KOPT-K1 (cell line): ENCODE measurements around the gene MAB21L3.
"Not testable (repeated sequence)": the region's sequence is repeated elsewhere in the genome, so short reads cannot be mapped to it uniquely, and the experiment has no call there.

Experiments
- H3K27ac ChIP-seq: fragments of 200-600 bp; sonication (generic); 2 replicates; pipeline ENCODE4 v1.5.1; 2016; ENCODE audit warnings: antibody characterized with exemption, mild to moderate bottlenecking, low read depth, low read length; ENCODE audit not compliant: poor library complexity, severe bottlenecking
- H3K36me3 ChIP-seq: fragments of 200-600 bp; sonication (generic); 2 replicates; pipeline ENCODE4 v1.5.1; 2017; ENCODE audit warnings: antibody characterized with exemption, mild to moderate bottlenecking, low read length, moderate library complexity; ENCODE audit not compliant: insufficient read depth
- H3K9me3 ChIP-seq: fragments of 200-600 bp; sonication (generic); 2 replicates; pipeline ENCODE4 v1.5.1; 2017; ENCODE audit warnings: antibody characterized with exemption, low read length, mild to moderate bottlenecking; ENCODE audit not compliant: insufficient read depth, poor library complexity, severe bottlenecking

The MAB21L3 gene

GRCh38 chr1:116144151-116144550 lies 33.0 kb downstream of the MAB21L3 start:
- Histone ChIP-seq H3K9me3 (peaks cover 15% of the 10 kb centered on the region), H3K36me3 (no peaks in the 10 kb centered on the region), H3K27ac (no peak overlapping the region)

- H3K9me3 ChIP-seq = peaks cover 15% of the 10 kb centered on the region
- H3K27ac ChIP-seq, H3K36me3 ChIP-seq: not testable (repeated sequence)
These were observed 35.4 kb downstream of the MAB21L3 start for GRCh38 chr1:116146447-116147113.

GRCh38 chr1:116147114-116147510 lies 35.9 kb downstream of the MAB21L3 start:
- no peak overlapping the region for H3K27ac ChIP-seq
- H3K9me3 ChIP-seq = peaks cover 15% of the 10 kb centered on the region
- no peaks in the 10 kb centered on the region for H3K36me3 ChIP-seq

DNA sequence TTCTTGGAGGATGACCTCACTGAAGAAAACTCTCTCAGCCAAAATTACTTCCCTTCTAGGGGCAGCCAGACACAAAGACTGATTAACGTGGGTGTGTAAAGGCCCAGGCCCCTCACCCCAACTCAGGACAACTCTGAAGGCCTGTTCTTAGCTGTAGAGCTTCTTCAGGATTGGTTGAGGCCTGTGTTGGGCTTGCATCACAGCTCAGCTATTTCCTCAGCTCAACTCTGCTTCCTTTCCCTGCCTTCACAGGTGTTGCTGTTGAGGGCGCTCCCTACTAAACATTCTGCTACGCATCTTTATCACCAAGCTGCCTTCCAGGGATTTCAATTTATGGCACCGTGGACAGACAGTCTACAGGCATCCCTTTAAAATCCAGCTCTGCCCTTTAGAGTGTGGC lies 36.8 kb downstream of the MAB21L3 start:
- no peak overlapping the region for H3K27ac ChIP-seq
- H3K9me3 ChIP-seq = peaks cover 15% of the 10 kb centered on the region
- no peaks in the 10 kb centered on the region for H3K36me3 ChIP-seq

GRCh38 chr1:116148967-116149366 lies 37.8 kb downstream of the MAB21L3 start:
- Histone ChIP-seq H3K9me3 (peaks cover 11% of the 10 kb centered on the region), H3K27ac (no peak overlapping the region), H3K36me3 (no peaks in the 10 kb centered on the region)

DNA sequence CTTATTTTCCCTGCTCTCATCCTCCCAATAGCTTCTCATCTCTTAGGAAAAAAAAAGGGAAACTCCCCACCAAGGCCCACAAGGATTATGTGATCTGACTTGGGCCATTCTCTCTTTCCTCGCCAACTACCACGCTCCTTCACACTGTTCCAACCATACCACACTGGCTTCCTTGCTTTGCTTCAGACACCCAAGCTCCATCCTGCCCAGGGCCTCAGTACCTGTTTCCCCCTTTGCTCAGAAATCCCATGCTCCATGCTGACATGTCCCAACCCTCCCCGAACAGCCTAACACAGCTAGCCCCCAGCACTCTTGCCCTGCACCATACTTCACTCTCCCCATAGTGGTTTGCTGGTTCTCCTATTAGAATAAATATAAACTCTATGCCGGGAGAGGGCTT lies 39.2 kb downstream of the MAB21L3 start:
- no peaks in the 10 kb centered on the region for H3K9me3 ChIP-seq
- no peak overlapping the region for H3K27ac ChIP-seq
- H3K36me3 ChIP-seq = no peaks in the 10 kb centered on the region

DNA sequence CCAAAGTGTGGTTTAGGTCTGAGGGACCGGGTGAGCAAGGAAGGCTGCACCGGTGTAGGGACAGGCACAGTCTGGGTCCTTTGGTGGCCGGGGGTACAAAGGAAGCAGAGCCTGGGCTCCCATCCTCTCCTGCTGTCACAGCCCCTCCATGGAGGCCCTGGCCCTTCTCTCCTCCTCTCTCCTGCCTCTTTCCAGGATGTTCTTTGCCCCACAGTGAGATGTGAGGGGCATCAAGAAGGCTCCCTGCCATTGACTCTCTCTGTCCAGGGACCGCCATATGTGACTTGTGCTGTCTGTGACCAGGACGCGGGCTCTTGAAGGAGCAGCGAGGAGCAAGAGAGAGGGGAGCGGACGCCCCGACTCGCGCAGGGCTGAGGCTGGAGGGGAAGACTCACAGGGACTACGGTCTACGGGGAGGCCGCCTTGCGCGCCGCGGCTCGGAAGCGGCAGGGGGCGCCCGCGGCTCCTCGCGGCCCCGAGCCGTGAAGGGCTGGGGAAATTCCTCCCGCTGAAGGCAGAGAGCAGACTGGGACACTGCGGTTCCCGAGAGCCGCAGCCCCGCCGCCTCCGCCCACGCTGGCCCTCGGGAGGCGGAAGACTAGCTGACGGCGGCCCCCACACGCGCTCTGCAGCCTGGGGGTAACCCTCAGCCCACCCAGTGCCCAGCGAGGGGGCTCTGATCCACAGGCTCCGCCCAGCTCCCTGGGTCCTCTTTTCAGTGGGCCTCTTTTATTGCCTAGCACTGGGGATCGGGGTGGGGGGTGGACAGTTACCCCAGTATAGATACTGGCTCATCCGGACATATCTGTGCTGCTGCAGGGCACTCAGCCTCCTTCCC lies 40.8 kb downstream of the MAB21L3 start:
- no peaks in the 10 kb centered on the region for H3K36me3 ChIP-seq
- no peaks in the 10 kb centered on the region for H3K9me3 ChIP-seq
- H3K27ac ChIP-seq = peak overlapping the region; percentile 56

DNA sequence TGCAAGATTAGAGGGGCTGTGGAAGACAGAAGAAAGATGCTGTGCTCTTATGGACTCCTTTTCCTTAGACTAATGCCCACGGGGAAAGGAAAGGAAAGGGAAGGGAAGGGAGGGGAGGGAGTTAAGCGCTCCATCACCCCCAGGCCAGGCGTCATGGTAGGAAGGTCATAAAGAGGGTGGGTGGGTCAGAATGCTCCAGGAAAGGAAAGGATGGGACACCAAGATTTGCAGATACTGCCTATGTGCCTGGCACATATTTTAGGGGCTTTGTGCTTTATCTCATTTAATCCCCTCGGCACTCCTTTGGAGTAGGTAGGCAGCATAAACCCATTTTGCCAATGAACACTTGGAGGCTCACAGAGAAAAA lies 41.4 kb downstream of the MAB21L3 start:
- peak overlapping the region; percentile 56 for H3K27ac ChIP-seq
- H3K9me3 ChIP-seq = no peaks in the 10 kb centered on the region
- no peaks in the 10 kb centered on the region for H3K36me3 ChIP-seq

DNA sequence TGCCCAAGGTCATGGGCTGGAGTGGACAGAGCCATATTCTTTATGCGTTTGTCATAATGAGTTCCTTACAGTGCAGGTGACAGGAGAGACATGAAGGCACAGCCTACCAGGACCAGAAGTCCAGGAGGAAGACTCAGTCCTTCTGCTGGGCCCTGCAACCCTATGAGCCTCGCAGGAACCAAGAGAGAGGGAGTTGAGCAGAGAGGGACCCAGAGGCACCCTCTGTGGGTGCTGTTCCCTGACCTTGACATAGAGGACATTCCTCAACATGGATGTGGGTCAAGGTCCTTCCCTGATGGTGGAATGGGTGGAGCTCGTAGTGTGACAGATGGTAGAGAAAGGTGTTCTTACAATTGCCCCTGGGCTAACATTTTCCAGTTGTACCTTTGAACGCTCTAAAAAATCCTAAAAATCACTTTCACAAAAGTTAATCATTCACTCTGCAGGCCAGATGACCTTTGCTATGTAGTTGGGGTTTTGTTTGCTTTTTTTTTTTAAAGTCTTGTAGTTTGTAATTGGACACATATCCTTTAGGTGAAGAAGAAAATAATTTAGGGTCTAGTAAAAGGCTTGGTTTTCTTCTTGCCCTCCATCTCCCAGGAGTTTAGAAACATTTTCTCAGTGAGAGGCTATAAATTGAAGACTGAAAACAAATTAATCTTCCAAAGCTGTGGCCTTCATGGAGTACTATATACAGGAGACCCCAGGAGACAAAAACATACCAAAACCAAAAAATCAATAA lies 41.9 kb downstream of the MAB21L3 start:
- peaks cover 4% of the 10 kb centered on the region for H3K9me3 ChIP-seq
- no peak overlapping the region for H3K27ac ChIP-seq
- H3K36me3 ChIP-seq = no peaks in the 10 kb centered on the region

DNA sequence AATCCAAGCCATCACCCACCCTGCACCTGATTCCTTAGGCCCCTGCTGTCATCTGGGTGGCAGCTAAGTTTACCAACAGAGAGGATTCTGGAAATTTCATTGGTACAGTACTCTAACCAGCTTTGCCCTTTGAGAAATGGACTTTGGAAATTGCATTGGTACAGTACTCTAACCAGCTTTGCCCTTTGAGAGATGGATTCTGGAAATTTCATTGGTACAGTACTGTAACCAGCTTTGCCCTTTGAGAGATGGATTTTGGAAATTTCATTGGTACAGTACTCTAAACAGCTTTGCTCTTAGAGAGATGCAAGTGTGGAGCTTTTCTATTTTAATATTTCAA lies 42.5 kb downstream of the MAB21L3 start:
- Histone ChIP-seq H3K36me3 (no peaks in the 10 kb centered on the region), H3K9me3 (peaks cover 8% of the 10 kb centered on the region), H3K27ac (no peak overlapping the region)

DNA sequence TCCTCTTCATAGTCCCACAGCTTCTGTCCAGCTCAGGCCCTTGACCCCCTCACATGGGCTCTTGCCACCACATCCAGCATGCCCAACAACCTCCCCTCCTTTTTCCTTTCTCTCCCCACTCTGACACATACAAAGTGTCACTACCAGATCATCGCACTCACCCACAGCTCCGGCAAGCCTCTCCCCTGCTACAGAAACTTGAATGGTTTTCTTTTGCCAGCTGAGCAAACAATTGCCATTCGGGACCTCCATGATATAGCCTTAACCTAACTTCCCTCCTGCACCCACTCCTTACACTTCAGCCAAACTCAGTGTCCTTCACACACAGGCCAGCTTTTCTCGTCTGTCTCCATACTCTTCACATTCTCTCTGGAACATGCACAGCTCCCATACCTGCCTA lies 43.3 kb downstream of the MAB21L3 start:
- H3K27ac ChIP-seq = no peak overlapping the region
- H3K36me3 ChIP-seq = no peaks in the 10 kb centered on the region
- peaks cover 17% of the 10 kb centered on the region for H3K9me3 ChIP-seq

GRCh38 chr1:116157096-116157495 lies 45.9 kb downstream of the MAB21L3 start:
- H3K9me3 ChIP-seq = peaks cover 17% of the 10 kb centered on the region
- no peaks in the 10 kb centered on the region for H3K36me3 ChIP-seq
- no peak overlapping the region for H3K27ac ChIP-seq

GRCh38 chr1:116159177-116159576 lies 48.0 kb downstream of the MAB21L3 start:
- Histone ChIP-seq H3K27ac (no peak overlapping the region), H3K36me3 (no peaks in the 10 kb centered on the region), H3K9me3 (peaks cover 17% of the 10 kb centered on the region)

- Histone ChIP-seq H3K9me3 (peaks cover 17% of the 10 kb centered on the region), H3K36me3 (no peaks in the 10 kb centered on the region), H3K27ac (no peak overlapping the region)
These were observed 48.4 kb downstream of the MAB21L3 start for GRCh38 chr1:116159611-116160010.

DNA sequence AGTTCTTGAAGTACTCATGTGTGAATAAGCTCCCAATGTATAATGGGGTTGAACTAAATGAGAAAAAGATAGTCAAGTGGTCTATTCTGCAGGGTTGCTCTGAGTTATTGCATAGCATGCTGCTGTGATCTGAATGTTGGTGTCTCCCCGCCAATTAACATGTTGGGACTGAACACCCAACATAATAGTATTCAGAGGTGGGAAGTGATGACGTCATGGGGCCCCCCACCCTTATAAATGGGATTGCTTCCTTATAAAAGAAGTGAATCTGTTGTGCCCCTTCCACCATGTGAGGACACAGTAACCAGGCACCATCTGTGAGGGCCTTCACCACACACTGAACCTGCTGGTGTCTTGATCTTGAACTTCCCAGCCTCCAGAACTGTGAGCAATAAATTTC lies 50.2 kb downstream of the MAB21L3 start:
- Histone ChIP-seq H3K9me3 (peaks cover 17% of the 10 kb centered on the region), H3K36me3 (no peaks in the 10 kb centered on the region)

More for the DNA sequence above, 50.2 kb downstream of the MAB21L3 start:
- H3K27ac ChIP-seq = no peak overlapping the region
